ENCODE measurements around the gene GJB6.

Gene GJB6

GRCh38 chr13:20270163-20270865, 38.2 kb upstream of the GJB6 start:
- no peak overlapping the region for H3K4me3 ChIP-seq (ENCODE audit: low read depth, low read length)
- H3K36me3 ChIP-seq (ENCODE audit: control insufficient read depth in 2 of 2, insufficient read depth in 1 of 2, low read length in 2 of 2) = no peaks in the 10 kb centered on the region; a peak in 1 of 3 replicates
- H3K4me1 ChIP-seq (ENCODE audit: control insufficient read depth, insufficient read depth, low read length) = peaks cover 3% of the 10 kb centered on the region; the same call in 1 of the 2 replicates
- H3K9me3 ChIP-seq (ENCODE audit: control insufficient read depth, insufficient read depth, low read depth, low read length) = no peaks in the 10 kb centered on the region
- TF ChIP-seq ZNF292 (tag by site-specific recombination; IDR thresholded peaks at IDR 0.05; ENCODE audit: borderline replicate concordance, low read depth) (no peak), ZNF549 (tag by site-specific recombination; IDR thresholded peaks at IDR 0.05) (no peak), ZNF548 (tag by site-specific recombination; IDR thresholded peaks at IDR 0.05) (no peak), WT1 (tag by site-specific recombination; IDR thresholded peaks at IDR 0.05) (no peak), ZNF768 (tag by site-specific recombination; IDR thresholded peaks at IDR 0.05) (no peak), ZBTB17 (tag by site-specific recombination; IDR thresholded peaks at IDR 0.05) (0 out of 2 replicates have a peak, but pooled peaks have one; percentile 27), ZFHX2 (tag by site-specific recombination; conservative IDR thresholded peaks at IDR 0.05) (no peak)
- CTCF ChIA-PET = interaction anchor here (0.6 to 0.8 kb wide), 2 partner anchors 92 to 441 kb away, joined by 4 to 5 read pairs; no protein-coding TSS in a partner anchor
- no peak overlapping the region for H3K27ac ChIP-seq (ENCODE audit: extremely low read depth, low read depth, low read length)
- POLR2A ChIA-PET = no interaction called here

- Histone ChIP-seq H3K4me1 (ENCODE audit: control insufficient read depth, insufficient read depth, low read length) (no peaks in the 10 kb centered on the region), H3K27ac (ENCODE audit: extremely low read depth, low read depth, low read length) (no peak overlapping the region), H3K9me3 (ENCODE audit: control insufficient read depth, insufficient read depth, low read depth, low read length) (no peaks in the 10 kb centered on the region), H3K36me3 (ENCODE audit: control insufficient read depth in 2 of 2, insufficient read depth in 1 of 2, low read length in 2 of 2) (no peaks in the 10 kb centered on the region), H3K4me3 (ENCODE audit: low read depth, low read length) (no peak overlapping the region)
- ChIA-PET POLR2A (no interaction called here), CTCF (no interaction called here)
- TF ChIP-seq SCRT2 (tag by site-specific recombination; IDR thresholded peaks at IDR 0.05) (no peak), GLI2 (tag by site-specific recombination; IDR thresholded peaks at IDR 0.05; ENCODE audit: borderline replicate concordance, low read depth) (no peak), ZNF221 (tag by site-specific recombination; IDR thresholded peaks at IDR 0.05; ENCODE audit: borderline replicate concordance) (no peak), ZNF677 (tag by site-specific recombination; IDR thresholded peaks at IDR 0.05) (no peak), YY1 (tag by site-specific recombination; IDR thresholded peaks at IDR 0.05) (no peak), GFI1B (tag by site-specific recombination; IDR thresholded peaks at IDR 0.05) (no peak), ZNF518A (tag by site-specific recombination; conservative IDR thresholded peaks at IDR 0.05; ENCODE audit: low read depth) (no peak), SP3 (tag by site-specific recombination; IDR thresholded peaks at IDR 0.05) (no peak), REPIN1 (tag by site-specific recombination; IDR thresholded peaks at IDR 0.05; ENCODE audit: low read depth) (no peak), ZNF585B (tag by site-specific recombination; IDR thresholded peaks at IDR 0.05) (no peak)
Observed at GRCh38 chr13:20264271-20265018, 32.3 kb upstream of the GJB6 start.
